Inferior parietal cortex (tissue), 1 donor: ENCODE data around the gene ERO1B.
"Not testable (repeated sequence)": the region's sequence is repeated elsewhere in the genome, so short reads cannot be mapped to it uniquely, and the experiment has no call there.

Experiments used
- DNase-seq: peaks from one replicate; pipeline ENCODE4 v3.0.0-alpha.2; 2016; ENCODE audit errors: extremely low spot score

ERO1B gene

GRCh38 chr1:236251587-236251986 is 30.2 kb downstream of the ERO1B start:
- DNase-seq = no peak

GRCh38 chr1:236247286-236247685 is 34.5 kb downstream of the ERO1B start:
- no peak for DNase-seq

GRCh38 chr1:236242568-236242967 is 39.2 kb downstream of the ERO1B start:
- no peak for DNase-seq

- DNase-seq = no peak
These were observed 41.1 kb downstream of the ERO1B start for GRCh38 chr1:236240675-236241074.

GRCh38 chr1:236239092-236239585 is 42.6 kb downstream of the ERO1B start:
- DNase-seq = no peak

- no peak for DNase-seq
These were observed 46.6 kb downstream of the ERO1B start for GRCh38 chr1:236235116-236235515.

- DNase-seq = no peak
These were observed 53.3 kb downstream of the ERO1B start for GRCh38 chr1:236228411-236228810.

- no peak for DNase-seq
These were observed 59.1 kb downstream of the ERO1B start for GRCh38 chr1:236222632-236223031.

GRCh38 chr1:236220473-236220872 is 61.3 kb downstream of the ERO1B start:
- DNase-seq = no peak

GRCh38 chr1:236214761-236215160 is 67.0 kb downstream of the ERO1B start:
- no peak for DNase-seq

- DNase-seq = no peak
These were observed 68.2 kb downstream of the ERO1B start for GRCh38 chr1:236213534-236213933.

- DNase-seq = no peak
These were observed 69.9 kb downstream of the ERO1B start for GRCh38 chr1:236211815-236212214.

- no peak for DNase-seq
These were observed 72.0 kb downstream of the ERO1B start for GRCh38 chr1:236209713-236210112.

GRCh38 chr1:236209185-236209584 is 72.6 kb downstream of the ERO1B start:
- DNase-seq = no peak

- no peak for DNase-seq
These were observed 74.2 kb downstream of the ERO1B start for GRCh38 chr1:236207569-236207968.

- no peak for DNase-seq
These were observed 74.6 kb downstream of the ERO1B start for GRCh38 chr1:236207121-236207520.

- DNase-seq = no peak
These were observed 75.2 kb downstream of the ERO1B start for GRCh38 chr1:236206548-236206947.

GRCh38 chr1:236204656-236205055 is 77.1 kb downstream of the ERO1B start:
- DNase-seq = no peak

- no peak for DNase-seq
These were observed 77.7 kb downstream of the ERO1B start for GRCh38 chr1:236204039-236204438.

GRCh38 chr1:236201786-236202185 is 80.0 kb downstream of the ERO1B start:
- DNase-seq = no peak

- no peak for DNase-seq
These were observed 80.8 kb downstream of the ERO1B start for GRCh38 chr1:236200925-236201324.

GRCh38 chr1:236193184-236193583 is 88.6 kb downstream of the ERO1B start:
- no peak for DNase-seq

- not testable (repeated sequence) for DNase-seq
These were observed 93.7 kb downstream of the ERO1B start for GRCh38 chr1:236188084-236188483.

GRCh38 chr1:236186471-236186870 is 95.3 kb downstream of the ERO1B start:
- not testable (repeated sequence) for DNase-seq

- no peak for DNase-seq
These were observed 96.1 kb downstream of the ERO1B start for GRCh38 chr1:236185687-236186086.
